Stimulated activated CD8-positive, alpha-beta memory T cell treated with anti-CD3 and anti-CD28 coated beads, Interleukin-7, amount 100 ng/mL, for 48 hours (primary cell): ENCODE data around the gene ECHS1.
"Not testable (repeated sequence)": the region's sequence is repeated elsewhere in the genome, so short reads cannot be mapped to it uniquely, and the experiment has no call there.

Experiments
- DNase-seq, 2 donors: peaks; one replicate each; pipeline ENCODE4 v3.0.0-alpha.2; 2020; ENCODE audit warnings: low read depth in 1 of 2; ENCODE audit errors: extremely low read depth in 1 of 2

Gene ECHS1

DNA sequence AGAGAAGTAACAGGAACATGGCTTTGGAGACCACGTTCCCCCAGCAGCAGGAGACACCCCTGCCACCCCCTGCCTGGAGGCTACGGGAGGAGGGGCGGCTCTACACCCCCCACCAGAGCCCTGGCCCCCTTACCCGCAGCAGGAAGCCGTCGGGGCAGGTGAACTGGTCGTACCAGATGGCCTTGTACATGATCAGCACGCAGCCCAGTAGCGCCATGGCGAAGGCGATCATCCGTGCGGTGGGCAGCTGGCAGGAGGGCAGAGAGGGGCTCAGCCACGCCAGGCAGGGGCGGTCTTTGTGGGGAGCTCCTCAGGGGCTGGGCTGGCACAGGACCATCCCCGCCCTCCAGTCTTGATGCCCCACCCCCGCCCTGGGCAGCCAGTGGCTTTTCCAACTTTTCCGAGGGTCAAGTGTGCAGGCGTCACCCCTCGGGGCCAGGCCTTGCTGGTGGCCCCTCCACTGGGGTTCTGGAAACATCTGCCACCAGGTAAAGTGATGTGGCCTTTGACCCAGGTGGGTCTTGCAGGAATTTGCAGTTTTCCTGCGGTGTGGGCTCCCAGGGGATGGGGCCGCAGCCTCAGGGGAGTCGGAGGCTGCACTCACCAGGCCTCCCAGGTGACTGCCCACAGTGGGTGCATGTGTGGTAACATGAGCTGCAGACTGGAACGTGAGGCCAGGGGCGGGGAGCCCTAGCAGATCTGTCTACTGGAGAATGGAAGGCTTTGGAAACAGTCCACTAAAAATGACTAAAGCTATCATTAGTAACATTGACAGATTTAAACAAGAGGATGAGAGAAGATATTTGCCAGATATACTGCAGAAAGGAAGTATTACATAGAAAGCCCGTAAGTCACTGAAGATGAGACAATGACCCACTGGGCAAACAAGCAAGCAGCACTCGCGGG lies 46.2 kb downstream of the ECHS1 start:
- no peak for DNase-seq

DNA sequence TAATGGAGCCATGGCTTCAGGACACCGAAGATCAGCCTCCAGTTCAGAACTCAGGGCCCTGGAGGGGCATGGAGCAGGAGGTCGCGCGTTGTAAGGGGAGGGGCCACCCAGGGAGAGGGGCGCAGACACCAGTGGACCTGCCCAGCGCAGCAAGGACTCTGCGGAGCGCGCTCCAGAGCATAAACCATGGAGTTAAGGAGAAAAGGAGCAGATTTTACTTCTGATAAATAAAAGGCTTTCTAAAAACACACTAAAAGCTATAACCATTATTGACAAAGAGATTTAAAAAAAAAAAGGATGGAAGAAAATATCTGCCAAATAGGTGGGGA lies 47.0 kb downstream of the ECHS1 start:
- no peak for DNase-seq

DNA sequence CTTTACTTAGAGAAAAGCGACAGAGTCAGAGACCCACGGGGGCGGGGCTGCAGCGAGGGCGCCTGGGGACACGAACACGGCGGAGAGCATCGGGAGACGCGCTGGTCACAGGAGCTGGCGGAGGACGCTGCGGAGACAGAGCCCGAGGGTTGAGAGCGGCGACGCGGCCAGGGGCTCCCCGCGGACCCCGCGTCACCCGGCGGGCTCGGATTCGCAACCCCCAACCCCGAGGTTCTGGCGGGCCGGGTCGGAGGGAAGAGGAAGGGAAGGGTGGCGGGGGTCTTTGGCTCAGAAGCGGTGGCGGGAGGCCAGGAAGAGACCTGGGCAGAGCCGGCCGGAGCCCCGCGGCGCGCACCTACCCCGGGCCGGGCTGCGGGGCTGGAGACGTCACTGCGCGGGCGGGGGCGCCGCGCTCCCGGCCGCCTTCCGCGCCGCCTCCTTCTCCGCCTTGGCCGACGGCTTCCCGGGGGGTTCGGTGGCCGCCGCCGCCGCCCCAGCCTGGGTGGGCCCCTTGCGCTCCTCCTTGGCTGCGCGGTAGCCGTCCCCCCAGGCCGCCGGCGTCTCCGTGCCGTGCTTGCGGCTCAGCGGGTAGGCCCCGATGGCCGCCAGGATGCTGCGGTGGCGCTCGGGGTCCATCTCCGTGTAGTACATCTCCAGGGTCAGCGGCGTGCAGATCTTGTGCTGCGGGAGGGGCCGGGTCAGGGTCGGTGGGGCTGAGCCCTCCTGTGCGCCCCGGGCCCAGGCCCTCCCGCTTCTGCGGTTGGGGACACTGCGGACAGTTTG lies 47.5 kb downstream of the ECHS1 start:
- DNase-seq: no peak

DNA sequence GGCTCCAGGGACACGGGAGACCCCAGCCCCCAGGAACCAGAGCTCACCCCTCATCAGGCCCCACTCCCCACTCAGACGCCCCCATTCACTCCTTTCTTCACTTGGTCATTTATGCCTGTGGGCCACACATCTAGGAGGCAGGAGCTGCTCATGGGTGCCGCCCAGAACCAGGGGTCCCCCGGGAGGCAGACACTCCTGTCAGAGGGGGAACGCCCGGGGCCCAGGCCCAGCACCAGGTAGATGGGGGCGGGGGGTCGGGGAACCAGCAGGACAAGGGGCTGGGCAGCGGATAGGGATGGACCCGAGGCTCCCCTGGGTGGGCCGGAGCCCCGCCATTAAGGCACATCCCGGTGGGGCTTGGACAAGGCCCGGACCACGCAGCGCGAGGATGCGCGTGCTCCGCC lies 48.3 kb downstream of the ECHS1 start:
- DNase-seq: no peak

DNA sequence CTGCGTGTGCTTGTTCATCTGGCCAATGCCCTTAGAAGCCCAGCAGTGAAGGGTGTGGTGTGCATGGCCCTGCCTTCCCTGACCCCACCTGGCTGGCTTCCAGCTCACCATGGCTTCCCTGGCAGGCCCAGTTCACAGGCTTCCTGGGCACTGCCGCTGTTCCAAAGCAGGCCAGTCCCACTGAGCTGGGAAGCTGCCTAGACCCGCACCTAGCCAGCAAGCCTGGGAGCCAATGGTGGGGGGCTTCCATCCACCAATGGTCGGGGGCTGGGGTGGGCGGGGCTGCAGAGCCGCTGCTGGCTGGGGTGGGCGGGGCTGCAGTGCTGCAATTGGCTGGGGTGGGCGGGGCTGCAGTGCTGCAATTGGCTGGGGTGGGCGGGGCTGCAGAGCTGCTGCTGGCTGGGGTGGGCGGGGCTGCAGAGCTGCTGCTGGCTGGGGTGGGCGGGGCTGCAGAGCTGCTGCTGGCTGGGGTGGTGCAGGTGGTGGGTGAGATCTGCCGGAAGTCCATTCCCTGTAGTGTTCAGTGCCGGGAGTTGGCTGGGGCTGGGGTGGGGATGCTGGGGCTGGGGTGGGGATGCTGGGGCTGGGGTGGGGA lies 48.9 kb downstream of the ECHS1 start:
- DNase-seq: peak in 1 of 2 donors; percentile 62

DNA sequence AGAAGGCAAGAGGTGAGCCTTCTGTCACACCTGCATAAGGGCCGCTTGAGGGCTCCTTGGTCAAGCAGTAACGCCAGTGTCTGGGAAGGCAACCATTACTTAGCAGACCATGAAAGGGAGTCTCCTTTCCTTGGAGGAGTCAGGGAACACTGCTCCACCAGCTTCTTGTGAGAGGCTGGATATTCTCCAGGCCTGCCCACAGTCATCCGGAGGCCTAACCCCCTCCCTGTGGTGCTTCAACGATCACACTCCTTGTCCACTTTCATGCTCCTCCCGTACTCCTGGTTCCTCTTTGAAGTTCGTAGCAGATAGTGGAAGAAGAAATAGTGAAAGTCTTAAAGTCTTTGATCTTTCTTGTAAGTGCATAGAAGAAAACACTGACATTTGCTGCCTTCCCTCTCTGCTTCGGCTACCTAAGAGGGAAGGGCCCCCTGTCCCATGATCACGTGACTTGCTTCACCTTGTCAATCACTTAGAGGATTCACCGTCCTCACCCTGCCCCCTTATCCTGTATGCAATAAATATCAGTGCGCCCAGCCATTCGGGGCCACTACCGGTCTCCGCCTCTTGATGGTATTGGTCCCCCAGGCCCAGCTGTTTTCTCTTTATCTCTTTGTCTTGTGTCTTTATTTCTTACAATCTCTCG lies 51.0 kb downstream of the ECHS1 start:
- DNase-seq: not testable (repeated sequence)

DNA sequence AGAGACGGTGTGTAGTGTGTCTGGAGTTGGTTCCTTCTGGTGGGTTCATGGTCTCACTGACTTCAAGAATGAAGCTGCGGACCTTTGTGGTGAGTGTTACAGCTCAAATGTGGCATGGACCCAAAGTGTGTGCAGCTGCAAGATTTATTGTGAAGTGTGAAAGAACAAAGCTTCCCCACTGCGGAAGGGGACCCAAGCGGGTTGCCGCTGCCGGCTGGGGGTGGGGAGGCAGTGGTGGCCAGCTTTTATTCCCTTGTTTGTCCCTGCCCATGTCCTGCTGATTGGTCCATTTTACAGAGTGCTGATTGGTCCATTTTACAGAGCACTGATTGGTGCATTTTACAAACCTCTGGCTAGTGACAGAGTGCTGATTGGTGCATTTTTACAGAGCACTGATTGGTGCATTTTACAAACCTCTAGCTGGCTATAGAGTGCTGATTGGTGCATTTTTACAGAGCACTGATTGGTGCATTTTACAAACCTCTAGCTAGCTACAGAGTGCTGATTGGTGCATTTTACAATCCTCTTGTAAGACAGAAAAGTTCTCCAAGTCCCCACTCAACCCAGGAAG lies 52.2 kb downstream of the ECHS1 start:
- DNase-seq: not testable (repeated sequence)

DNA sequence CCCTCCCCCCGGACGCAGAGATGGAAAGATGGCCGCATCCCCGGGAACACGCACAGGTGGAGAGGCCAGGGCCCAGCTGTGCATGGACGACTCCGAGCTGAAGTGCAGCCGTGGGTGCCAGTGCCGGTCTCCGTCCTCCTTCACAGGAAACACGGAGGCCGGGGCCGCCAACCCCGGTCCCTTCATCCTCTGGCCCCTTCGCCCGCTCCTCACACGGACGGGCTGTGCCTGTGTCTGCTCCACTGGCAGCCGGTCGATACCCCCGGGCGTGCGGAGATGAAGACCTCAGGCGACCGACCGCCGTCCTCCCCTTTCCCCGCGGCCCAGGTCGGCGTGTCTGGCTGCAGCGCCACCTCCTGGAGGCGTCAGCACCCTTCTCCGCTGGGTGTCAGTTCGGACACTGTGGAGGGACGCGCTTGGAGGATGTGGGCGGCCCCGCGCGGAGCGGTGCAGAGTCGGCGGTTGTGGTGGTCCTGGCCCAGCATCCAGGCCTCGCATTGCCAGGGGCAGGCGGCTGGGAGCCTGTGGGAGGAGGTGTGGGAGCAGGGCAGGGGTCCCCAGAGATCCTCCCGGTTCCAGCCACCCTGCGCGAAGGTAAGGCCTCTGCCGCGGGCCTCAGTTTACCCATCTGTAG lies 54.5 kb downstream of the ECHS1 start:
- peak in 1 of 2 donors; percentile 50 for DNase-seq

DNA sequence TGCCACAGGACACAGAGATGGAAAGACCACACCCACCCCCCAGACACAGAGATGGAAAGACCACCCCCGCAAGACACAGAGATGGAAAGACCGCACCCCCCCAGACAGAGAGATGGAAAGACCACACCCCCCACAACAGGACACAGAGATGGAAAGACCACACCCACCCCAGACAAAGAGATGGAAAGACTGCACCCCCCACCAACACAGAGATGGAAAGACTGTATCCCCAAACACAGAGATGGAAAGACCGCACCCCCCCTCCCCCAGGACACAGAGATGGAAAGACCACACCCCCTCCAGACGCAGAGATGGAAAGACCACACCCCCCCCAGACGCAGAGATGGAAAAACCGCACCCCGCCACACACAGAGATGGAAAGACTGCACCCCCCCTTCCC lies 56.4 kb downstream of the ECHS1 start:
- DNase-seq: no peak

DNA sequence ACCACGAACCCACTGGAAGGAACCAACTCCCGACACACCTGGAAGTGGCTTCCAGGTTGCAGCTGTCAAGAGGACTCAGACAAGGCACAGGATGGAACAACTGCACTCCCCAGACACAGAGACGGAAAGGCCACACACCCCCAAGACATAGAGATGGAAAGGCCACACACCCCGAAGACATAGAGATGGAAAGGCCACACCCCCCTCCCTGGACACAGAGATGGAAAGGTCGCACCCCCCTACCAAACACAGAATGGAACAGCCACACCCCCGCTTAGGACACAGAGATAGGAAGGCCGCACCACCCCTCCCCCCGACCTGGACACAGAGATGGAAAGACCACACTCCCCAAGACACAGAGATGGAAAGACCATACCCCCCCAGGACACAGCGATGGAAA lies 56.9 kb downstream of the ECHS1 start:
- DNase-seq: no peak

DNA sequence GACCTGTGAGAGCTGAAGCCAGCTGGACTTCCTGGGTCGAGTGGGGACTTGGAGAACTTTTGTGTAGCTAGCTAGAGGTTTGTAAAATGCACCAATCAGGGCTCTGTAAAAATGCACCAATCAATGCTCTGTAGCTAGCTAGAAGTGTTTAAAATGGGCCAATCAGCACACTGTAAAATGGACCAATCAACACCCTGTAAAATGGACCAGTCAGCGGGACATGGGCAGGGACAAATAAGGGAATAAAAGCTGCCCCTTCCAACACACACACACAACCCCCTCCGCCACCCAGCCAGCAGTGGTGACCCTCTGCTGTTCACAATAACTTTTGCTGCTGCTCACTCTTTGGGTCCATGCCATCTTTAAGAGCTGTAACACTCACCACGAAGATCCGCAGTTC lies 57.3 kb downstream of the ECHS1 start:
- no peak for DNase-seq

DNA sequence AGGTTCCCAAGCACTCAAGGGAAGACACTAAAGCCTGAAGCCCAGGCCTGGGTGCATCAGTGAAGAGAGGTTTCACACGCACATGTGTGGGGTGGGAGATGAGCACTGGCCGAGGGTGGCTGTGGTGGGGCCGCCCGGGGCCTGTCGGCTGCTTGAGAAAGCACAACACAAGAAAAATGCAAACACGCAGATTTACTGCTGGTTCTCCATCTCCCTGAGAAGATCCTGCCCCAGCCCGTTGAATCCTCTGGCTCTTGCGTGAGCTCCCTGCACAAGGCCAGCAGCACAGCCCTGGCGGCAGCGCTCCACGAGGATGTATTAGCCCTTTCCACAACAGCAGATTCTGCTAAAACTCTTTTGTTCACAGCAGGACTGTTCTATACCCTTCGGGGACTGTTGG lies 58.2 kb downstream of the ECHS1 start:
- no peak for DNase-seq

DNA sequence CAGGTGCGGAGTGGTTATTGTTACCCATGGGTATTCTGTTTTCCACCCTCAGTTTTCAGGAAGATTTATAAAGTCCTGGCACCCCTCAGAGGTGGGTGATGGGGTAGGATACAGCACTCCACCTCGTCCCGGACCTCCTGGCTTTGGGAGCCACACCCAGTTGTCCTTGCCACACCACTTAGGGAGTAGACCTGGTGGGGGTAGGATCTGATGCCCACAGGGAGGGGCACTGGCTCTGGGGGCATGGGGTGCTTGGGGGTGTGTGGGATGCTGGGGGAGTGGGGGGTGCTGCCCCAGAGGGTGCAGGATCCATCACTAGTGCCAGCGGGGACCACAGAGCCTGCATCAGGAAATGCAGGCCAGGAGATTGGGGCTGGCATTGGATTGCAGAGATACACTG lies 60.0 kb downstream of the ECHS1 start:
- no peak for DNase-seq

DNA sequence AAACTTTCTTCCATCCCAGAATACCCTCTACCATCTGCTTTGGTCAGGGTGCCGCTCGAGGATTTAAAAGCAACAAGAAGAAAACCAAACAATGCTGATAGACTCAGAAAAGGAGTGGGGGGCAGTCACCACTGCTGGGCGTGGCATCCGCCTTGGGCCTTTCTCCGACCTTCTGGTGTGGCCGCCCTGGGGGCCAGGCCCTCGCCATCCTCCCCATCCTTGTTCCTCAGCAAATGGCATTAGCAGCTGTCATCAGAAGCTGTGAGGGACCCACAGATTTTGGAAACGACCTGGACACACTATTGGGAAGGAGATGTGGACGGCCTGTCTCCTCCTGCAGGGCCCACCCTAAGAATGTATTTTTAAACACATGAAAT lies 60.4 kb downstream of the ECHS1 start:
- no peak for DNase-seq
